Measurements from ENCODE around the gene PAQR3. TPM values are rescaled to one million over a fixed set of nuclear protein-coding genes. Genes with fewer than 3 reads are reported as not detected.

The PAQR3 gene
- total RNA-seq, 4 donors from 2014 or later, result 15.3 to 33.2 (median 22.8) TPM

DNA sequence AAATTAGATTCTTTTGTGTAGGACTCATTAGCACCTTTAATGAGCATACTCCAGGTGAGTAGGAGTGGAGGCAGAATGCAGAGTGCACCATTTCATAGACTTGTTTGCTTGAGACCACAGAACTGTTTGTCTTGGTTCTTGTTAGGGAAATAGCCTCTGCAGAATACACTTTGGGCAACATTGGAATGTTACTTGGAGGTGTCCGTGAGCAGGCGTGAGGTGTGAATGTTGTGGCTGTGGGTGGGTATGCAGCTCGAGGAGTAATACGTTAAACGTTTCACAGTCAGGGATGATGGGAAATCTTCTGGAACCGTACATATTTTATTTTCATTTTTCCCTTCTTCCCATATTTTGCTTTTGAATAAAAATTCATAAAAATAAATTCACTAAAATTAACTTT is 31.6 kb downstream of the PAQR3 start:
- H3K27me3 ChIP-seq, result no peaks in the 10 kb centered on the region
- 87% methylated on average over 6 of the region's 6 CpGs for WGBS

DNA sequence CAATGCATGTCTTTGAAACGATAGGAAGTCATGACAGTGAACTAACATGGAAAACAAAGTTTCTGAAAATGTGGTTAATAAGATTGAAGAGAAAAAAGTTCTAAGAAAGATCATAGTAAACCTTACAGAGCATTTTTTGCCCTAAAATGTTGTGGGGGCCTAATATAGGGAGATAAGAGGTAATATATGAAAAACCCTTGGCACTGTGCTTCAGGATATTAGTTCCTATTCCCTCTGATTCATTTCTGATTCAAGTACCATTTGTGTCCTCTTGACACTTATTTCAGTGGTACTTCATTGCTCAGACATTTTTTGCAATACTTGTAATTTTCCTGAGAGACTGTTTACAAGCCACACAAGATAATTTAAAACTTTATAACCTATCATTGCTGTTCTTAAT is 35.1 kb downstream of the PAQR3 start:
- H3K27me3 ChIP-seq, result no peaks in the 10 kb centered on the region
- 81% methylated on average over 1 of the region's 1 CpG for WGBS
- TF ChIP-seq POLR2A (IDR thresholded peaks at IDR 0.05) (no peak), CTCF (IDR thresholded peaks at IDR 0.05) (no peak), POLR2AphosphoS5 (IDR thresholded peaks at IDR 0.05) (no peak), EP300 (IDR thresholded peaks at IDR 0.05) (no peak)

More for the DNA sequence above, 31.6 kb downstream of the PAQR3 start:
- Histone ChIP-seq H3K27ac (no peak overlapping the region), H3K4me1 (no peaks in the 10 kb centered on the region), H3K4me3 (no peak overlapping the region), H3K9me3 (no peaks in the 10 kb centered on the region), H3K36me3 (peaks cover 18% of the 10 kb centered on the region)
- TF ChIP-seq CTCF (IDR thresholded peaks at IDR 0.05) (no peak), EP300 (IDR thresholded peaks at IDR 0.05) (no peak), POLR2AphosphoS5 (IDR thresholded peaks at IDR 0.05) (no peak), POLR2A (IDR thresholded peaks at IDR 0.05) (no peak)
- DNase-seq (ENCODE audit: low spot score in 2 of 2), result no peak

DNA sequence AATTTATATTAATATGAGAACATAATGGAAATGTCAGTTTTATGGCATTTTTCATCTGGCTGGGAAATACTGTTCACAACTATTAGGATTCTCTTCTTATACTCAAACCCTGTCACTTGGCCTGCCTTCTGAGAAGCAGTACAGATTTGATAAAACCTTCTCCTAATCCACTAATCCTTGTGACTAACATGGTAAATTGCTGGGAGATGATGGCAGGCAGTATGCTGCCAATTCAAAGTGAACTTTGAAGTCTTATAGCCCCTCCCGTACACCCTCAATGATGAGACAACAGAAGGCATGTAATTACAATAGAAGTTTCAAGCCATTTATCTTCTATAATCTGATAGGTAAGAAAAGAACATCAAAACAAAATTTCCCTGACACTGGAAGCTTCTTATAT is 36.9 kb downstream of the PAQR3 start:
- no peak for TF ChIP-seq CTCF (IDR thresholded peaks at IDR 0.05)
- no peak for TF ChIP-seq POLR2A (IDR thresholded peaks at IDR 0.05)
- no peak for TF ChIP-seq POLR2AphosphoS5 (IDR thresholded peaks at IDR 0.05)
- TF ChIP-seq EP300 (IDR thresholded peaks at IDR 0.05), result no peak
- Histone ChIP-seq H3K27ac (no peak overlapping the region), H3K4me1 (no peaks in the 10 kb centered on the region), H3K27me3 (no peaks in the 10 kb centered on the region), H3K9me3 (no peaks in the 10 kb centered on the region), H3K36me3 (peaks cover 6% of the 10 kb centered on the region), H3K4me3 (no peak overlapping the region)
- WGBS, result 100% methylated on average over 1 of the region's 1 CpG
- no peak for DNase-seq (ENCODE audit: low spot score in 2 of 2)

More for the DNA sequence above, 35.1 kb downstream of the PAQR3 start:
- no peak overlapping the region for H3K4me3 ChIP-seq
- no peaks in the 10 kb centered on the region for H3K4me1 ChIP-seq
- no peaks in the 10 kb centered on the region for H3K9me3 ChIP-seq
- DNase-seq (ENCODE audit: low spot score in 2 of 2), result no peak
- no peak overlapping the region for H3K27ac ChIP-seq
- peaks cover 6% of the 10 kb centered on the region for H3K36me3 ChIP-seq

DNA sequence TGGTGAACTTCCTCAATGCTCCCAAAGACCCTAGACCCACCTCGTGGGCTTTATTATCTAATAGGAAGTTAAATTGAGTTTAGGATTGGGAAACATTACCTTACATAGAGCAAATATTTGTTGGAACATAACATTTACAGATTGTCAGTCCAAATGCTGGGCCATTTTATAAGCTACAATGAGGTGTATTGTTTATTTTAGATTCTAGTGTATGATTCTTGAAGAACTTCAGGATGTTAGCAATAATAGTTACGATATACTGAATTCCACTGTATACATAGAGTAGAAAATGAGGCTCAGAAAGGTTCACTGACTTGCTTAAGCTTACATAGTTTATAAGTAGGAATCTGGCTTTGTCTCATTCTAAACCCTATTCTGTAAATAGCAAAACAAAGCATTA is 37.4 kb downstream of the PAQR3 start:
- TF ChIP-seq CTCF (IDR thresholded peaks at IDR 0.05) (no peak), POLR2A (IDR thresholded peaks at IDR 0.05) (no peak), POLR2AphosphoS5 (IDR thresholded peaks at IDR 0.05) (no peak), EP300 (IDR thresholded peaks at IDR 0.05) (no peak)
- H3K4me3 ChIP-seq, result no peak overlapping the region
- no peak for DNase-seq (ENCODE audit: low spot score in 2 of 2)
- no peak overlapping the region for H3K27ac ChIP-seq
- H3K27me3 ChIP-seq, result no peaks in the 10 kb centered on the region
- WGBS, result 80% methylated on average over 2 of the region's 2 CpGs
- H3K9me3 ChIP-seq, result no peaks in the 10 kb centered on the region
- peaks cover 6% of the 10 kb centered on the region for H3K36me3 ChIP-seq
- no peaks in the 10 kb centered on the region for H3K4me1 ChIP-seq

GRCh38 chr4:78899302-78899701 is 39.9 kb downstream of the PAQR3 start:
- Histone ChIP-seq H3K4me3 (no peak overlapping the region), H3K27me3 (no peaks in the 10 kb centered on the region), H3K27ac (no peak overlapping the region), H3K9me3 (no peaks in the 10 kb centered on the region), H3K36me3 (peaks cover 19% of the 10 kb centered on the region), H3K4me1 (no peaks in the 10 kb centered on the region)
- no peak for TF ChIP-seq POLR2A (IDR thresholded peaks at IDR 0.05)
- TF ChIP-seq POLR2AphosphoS5 (IDR thresholded peaks at IDR 0.05), result no peak
- TF ChIP-seq EP300 (IDR thresholded peaks at IDR 0.05), result no peak
- TF ChIP-seq CTCF (IDR thresholded peaks at IDR 0.05), result no peak
- DNase-seq (ENCODE audit: low spot score in 2 of 2), result no peak

Data from suprapubic skin (tissue), 4 donors.